Measurements from ENCODE around the gene MAML3.

The MAML3 gene

GRCh38 chr4:139915037-139915436, 238.9 kb downstream of the MAML3 start:
- Histone ChIP-seq H3K9me3 (ENCODE audit: control extremely low read depth in 1 of 5, control insufficient read depth in 4 of 5, insufficient read depth in 2 of 5, low read depth in 1 of 5, low read length in 4 of 5) (no peaks in the 10 kb centered on the region), H3K36me3 (ENCODE audit: control insufficient read depth in 4 of 4, insufficient read depth in 4 of 4, low read length in 3 of 4) (no peaks in the 10 kb centered on the region), H3K27ac (ENCODE audit: insufficient read depth in 1 of 2, low read depth in 1 of 2, low read length in 2 of 2, poor library complexity in 1 of 2, severe bottlenecking in 2 of 2) (no peak overlapping the region), H3K27me3 (replicated peaks in 2 of 5; ENCODE audit: control insufficient read depth in 4 of 5, insufficient read depth in 5 of 5, low read length in 4 of 5) (no peaks in the 10 kb centered on the region), H3K4me3 (ENCODE audit: control insufficient read depth in 1 of 7, extremely low read depth in 1 of 7, insufficient read depth in 4 of 7, low read depth in 2 of 7, low read length in 6 of 7) (no peak overlapping the region), H3K4me1 (ENCODE audit: control extremely low read depth in 1 of 4, control insufficient read depth in 4 of 4, insufficient read depth in 4 of 4, low read length in 3 of 4) (peaks cover 0 to 10% (median 7%) of the 10 kb centered on the region in 4 experiments)
- CTCF ChIA-PET, result interaction anchor here (0.8 to 1.8 kb wide), 3 partner anchors 17 to 64 kb away, joined by 3 to 5 read pairs (median 3); no protein-coding TSS in a partner anchor
- POLR2A ChIA-PET, result interaction anchor here (0.6 kb wide), 1 partner anchor 179 kb away, joined by 3 read pairs; no protein-coding TSS in a partner anchor
- no peak for DNase-seq
- 81% methylated on average over 2 of the region's 2 CpGs for WGBS (ENCODE audit: insufficient coverage)

- H3K4me3 ChIP-seq (ENCODE audit: control insufficient read depth in 1 of 7, extremely low read depth in 1 of 7, insufficient read depth in 4 of 7, low read depth in 2 of 7, low read length in 6 of 7), result no peak overlapping the region
- H3K9me3 ChIP-seq (ENCODE audit: control extremely low read depth in 1 of 5, control insufficient read depth in 4 of 5, insufficient read depth in 2 of 5, low read depth in 1 of 5, low read length in 4 of 5), result no peaks in the 10 kb centered on the region
- no peaks in the 10 kb centered on the region for H3K36me3 ChIP-seq (ENCODE audit: control insufficient read depth in 4 of 4, insufficient read depth in 4 of 4, low read length in 3 of 4)
- ChIA-PET POLR2A (interaction anchor here (0.6 kb wide), 1 partner anchor 180 kb away, joined by 3 read pairs; no protein-coding TSS in a partner anchor), CTCF (interaction anchor here (0.8 to 1.8 kb wide), 3 partner anchors 16 to 65 kb away, joined by 3 to 5 read pairs (median 3); no protein-coding TSS in a partner anchor)
- no peak overlapping the region for H3K27ac ChIP-seq (ENCODE audit: insufficient read depth in 1 of 2, low read depth in 1 of 2, low read length in 2 of 2, poor library complexity in 1 of 2, severe bottlenecking in 2 of 2)
- peaks cover 0 to under 1% (median 0%) of the 10 kb centered on the region in 4 experiments for H3K4me1 ChIP-seq (ENCODE audit: control extremely low read depth in 1 of 4, control insufficient read depth in 4 of 4, insufficient read depth in 4 of 4, low read length in 3 of 4)
- no peaks in the 10 kb centered on the region for H3K27me3 ChIP-seq (replicated peaks in 2 of 5; ENCODE audit: control insufficient read depth in 4 of 5, insufficient read depth in 5 of 5, low read length in 4 of 5)
- WGBS (ENCODE audit: insufficient coverage), result no CpG with 5 or more reads among the region's 5 CpGs
- DNase-seq, result no peak
Observed at GRCh38 chr4:139913995-139914598, 239.9 kb downstream of the MAML3 start.

DNA sequence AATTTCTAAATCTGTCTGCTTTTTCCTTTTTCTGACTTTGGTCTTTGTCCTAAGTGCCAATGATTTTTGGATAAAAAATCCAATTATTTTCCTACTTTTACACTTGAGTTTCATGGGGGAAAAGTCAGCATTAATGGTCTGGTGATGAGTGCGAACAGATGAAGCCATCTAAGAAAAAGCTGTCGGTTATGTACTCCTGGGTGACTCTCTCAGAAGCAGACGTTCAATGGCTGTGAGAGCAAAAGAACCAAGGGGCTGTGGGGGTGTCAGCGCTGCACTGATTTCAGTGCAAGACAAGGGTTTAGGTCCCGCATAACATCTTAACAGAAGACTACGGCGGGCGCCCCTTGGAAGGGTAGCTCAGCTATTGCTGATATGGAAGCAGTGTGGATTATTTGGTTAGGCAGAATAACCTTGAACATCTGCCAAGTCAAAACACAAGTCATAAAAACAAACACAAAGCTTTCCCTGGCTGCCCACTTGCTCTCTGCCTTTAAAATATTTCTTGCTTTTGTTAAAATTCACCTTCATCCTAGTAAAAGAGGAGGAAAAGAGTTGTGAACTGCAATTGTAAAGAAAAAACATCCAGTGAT, 240.5 kb downstream of the MAML3 start:
- Histone ChIP-seq H3K4me1 (ENCODE audit: control extremely low read depth in 1 of 4, control insufficient read depth in 4 of 4, insufficient read depth in 4 of 4, low read length in 3 of 4) (no peaks in the 10 kb centered on the region), H3K36me3 (ENCODE audit: control insufficient read depth in 4 of 4, insufficient read depth in 4 of 4, low read length in 3 of 4) (no peaks in the 10 kb centered on the region), H3K27ac (ENCODE audit: insufficient read depth in 1 of 2, low read depth in 1 of 2, low read length in 2 of 2, poor library complexity in 1 of 2, severe bottlenecking in 2 of 2) (no peak overlapping the region), H3K9me3 (ENCODE audit: control extremely low read depth in 1 of 5, control insufficient read depth in 4 of 5, insufficient read depth in 2 of 5, low read depth in 1 of 5, low read length in 4 of 5) (no peaks in the 10 kb centered on the region), H3K4me3 (ENCODE audit: control insufficient read depth in 1 of 7, extremely low read depth in 1 of 7, insufficient read depth in 4 of 7, low read depth in 2 of 7, low read length in 6 of 7) (no peak overlapping the region), H3K27me3 (replicated peaks in 2 of 5; ENCODE audit: control insufficient read depth in 4 of 5, insufficient read depth in 5 of 5, low read length in 4 of 5) (no peaks in the 10 kb centered on the region)
- DNase-seq, result no peak
- POLR2A ChIA-PET, result no interaction called here
- 90% methylated on average over 5 of the region's 8 CpGs for WGBS (ENCODE audit: insufficient coverage)
- CTCF ChIA-PET, result interaction anchor here (1.3 kb wide), 1 partner anchor 15 kb away, joined by 3 read pairs; no protein-coding TSS in a partner anchor

- H3K4me3 ChIP-seq (ENCODE audit: control insufficient read depth in 1 of 7, extremely low read depth in 1 of 7, insufficient read depth in 4 of 7, low read depth in 2 of 7, low read length in 6 of 7), result no peak overlapping the region
- H3K4me1 ChIP-seq (ENCODE audit: control extremely low read depth in 1 of 4, control insufficient read depth in 4 of 4, insufficient read depth in 4 of 4, low read length in 3 of 4), result no peaks in the 10 kb centered on the region
- ChIA-PET CTCF (interaction anchor here (0.9 kb wide), 1 partner anchor 9 kb away, joined by 3 read pairs; no protein-coding TSS in a partner anchor), POLR2A (no interaction called here)
- no peaks in the 10 kb centered on the region for H3K36me3 ChIP-seq (ENCODE audit: control insufficient read depth in 4 of 4, insufficient read depth in 4 of 4, low read length in 3 of 4)
- no peak overlapping the region for H3K27ac ChIP-seq (ENCODE audit: insufficient read depth in 1 of 2, low read depth in 1 of 2, low read length in 2 of 2, poor library complexity in 1 of 2, severe bottlenecking in 2 of 2)
- WGBS (ENCODE audit: insufficient coverage), result 100% methylated on average over 8 of the region's 8 CpGs
- no peaks in the 10 kb centered on the region for H3K27me3 ChIP-seq (replicated peaks in 2 of 5; ENCODE audit: control insufficient read depth in 4 of 5, insufficient read depth in 5 of 5, low read length in 4 of 5)
- H3K9me3 ChIP-seq (ENCODE audit: control extremely low read depth in 1 of 5, control insufficient read depth in 4 of 5, insufficient read depth in 2 of 5, low read depth in 1 of 5, low read length in 4 of 5), result no peaks in the 10 kb centered on the region
- no peak for DNase-seq
Observed at GRCh38 chr4:139912445-139912844, 241.5 kb downstream of the MAML3 start.

DNA sequence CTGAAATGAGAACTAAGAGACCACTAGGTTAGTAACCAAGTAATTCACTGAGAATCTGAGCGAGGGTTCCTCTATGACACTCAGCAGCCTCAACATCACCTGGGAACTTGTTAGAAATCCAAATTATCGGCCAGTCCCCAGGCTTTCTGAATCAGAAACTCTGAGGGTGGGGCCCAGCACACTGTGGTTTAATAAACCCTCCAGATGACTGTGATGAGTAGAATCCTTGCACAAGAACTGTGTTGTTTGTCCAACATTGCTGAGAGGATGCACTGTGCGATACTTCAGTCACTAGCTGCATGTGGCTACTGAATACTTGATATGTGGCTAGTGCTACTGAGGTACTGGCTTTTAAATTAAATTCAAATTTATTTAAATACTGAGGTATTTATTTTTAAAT, 243.9 kb downstream of the MAML3 start:
- ChIA-PET CTCF (interaction anchor here (1.7 to 2.1 kb wide), 2 partner anchors 12 to 15 kb away, joined by 5 to 7 read pairs; no protein-coding TSS in a partner anchor), POLR2A (no interaction called here)
- Histone ChIP-seq H3K4me1 (ENCODE audit: control extremely low read depth in 1 of 4, control insufficient read depth in 4 of 4, insufficient read depth in 4 of 4, low read length in 3 of 4) (no peaks in the 10 kb centered on the region), H3K27ac (ENCODE audit: insufficient read depth in 1 of 2, low read depth in 1 of 2, low read length in 2 of 2, poor library complexity in 1 of 2, severe bottlenecking in 2 of 2) (no peak overlapping the region), H3K9me3 (ENCODE audit: control extremely low read depth in 1 of 5, control insufficient read depth in 4 of 5, insufficient read depth in 2 of 5, low read depth in 1 of 5, low read length in 4 of 5) (peaks cover 0 to 5% (median 0%) of the 10 kb centered on the region in 5 experiments), H3K27me3 (replicated peaks in 2 of 5; ENCODE audit: control insufficient read depth in 4 of 5, insufficient read depth in 5 of 5, low read length in 4 of 5) (no peaks in the 10 kb centered on the region), H3K36me3 (ENCODE audit: control insufficient read depth in 4 of 4, insufficient read depth in 4 of 4, low read length in 3 of 4) (peaks cover 0 to 3% (median 0%) of the 10 kb centered on the region in 4 experiments), H3K4me3 (ENCODE audit: control insufficient read depth in 1 of 7, extremely low read depth in 1 of 7, insufficient read depth in 4 of 7, low read depth in 2 of 7, low read length in 6 of 7) (no peak overlapping the region)
- 100% methylated on average over 2 of the region's 3 CpGs for WGBS (ENCODE audit: insufficient coverage)
- peak in 1 of 3 donors; percentile 16 for DNase-seq

- Histone ChIP-seq H3K9me3 (ENCODE audit: control extremely low read depth in 1 of 5, control insufficient read depth in 4 of 5, insufficient read depth in 2 of 5, low read depth in 1 of 5, low read length in 4 of 5) (peaks cover 0 to 5% (median 0%) of the 10 kb centered on the region in 5 experiments), H3K27me3 (replicated peaks in 2 of 5; ENCODE audit: control insufficient read depth in 4 of 5, insufficient read depth in 5 of 5, low read length in 4 of 5) (no peaks in the 10 kb centered on the region), H3K27ac (ENCODE audit: insufficient read depth in 1 of 2, low read depth in 1 of 2, low read length in 2 of 2, poor library complexity in 1 of 2, severe bottlenecking in 2 of 2) (no peak overlapping the region), H3K36me3 (ENCODE audit: control insufficient read depth in 4 of 4, insufficient read depth in 4 of 4, low read length in 3 of 4) (peaks cover 0 to 3% (median 0%) of the 10 kb centered on the region in 4 experiments), H3K4me3 (ENCODE audit: control insufficient read depth in 1 of 7, extremely low read depth in 1 of 7, insufficient read depth in 4 of 7, low read depth in 2 of 7, low read length in 6 of 7) (no peak overlapping the region), H3K4me1 (ENCODE audit: control extremely low read depth in 1 of 4, control insufficient read depth in 4 of 4, insufficient read depth in 4 of 4, low read length in 3 of 4) (no peaks in the 10 kb centered on the region)
- DNase-seq, result peak in 1 of 3 donors; percentile 8
- ChIA-PET POLR2A (no interaction called here), CTCF (interaction anchor here (1.0 to 1.7 kb wide), 4 partner anchors 10 to 47 kb away, joined by 3 to 5 read pairs (median 4); no protein-coding TSS in a partner anchor)
- WGBS (ENCODE audit: insufficient coverage), result 96% methylated on average over 3 of the region's 9 CpGs
Observed at GRCh38 chr4:139908636-139909437, 245.1 kb downstream of the MAML3 start.
